ENCODE measurements around the gene RNF208.

DNA sequence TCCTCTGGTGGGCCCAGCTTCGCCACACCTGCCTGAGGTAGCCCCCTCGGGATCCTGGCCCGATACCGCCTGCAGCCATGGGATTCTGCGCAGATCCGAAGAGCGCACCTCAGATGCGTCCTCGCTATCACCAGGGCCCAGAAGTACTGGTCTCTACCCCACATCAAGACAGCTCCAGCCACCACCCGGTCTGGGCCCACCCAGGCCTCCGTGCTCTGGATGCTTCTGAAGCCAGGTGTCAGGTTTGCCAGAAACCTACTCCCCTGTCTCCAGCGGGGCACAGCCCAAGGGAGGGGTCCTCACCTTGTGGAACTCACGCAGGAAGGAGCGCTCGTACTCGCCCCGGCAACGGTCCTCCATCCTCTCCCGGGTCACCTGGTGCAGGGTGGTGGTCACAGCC lies 36.1 kb downstream of the RNF208 start:
- no peak for TF ChIP-seq POLR2A (IDR thresholded peaks at IDR 0.05)
- TF ChIP-seq, protein P1, sequence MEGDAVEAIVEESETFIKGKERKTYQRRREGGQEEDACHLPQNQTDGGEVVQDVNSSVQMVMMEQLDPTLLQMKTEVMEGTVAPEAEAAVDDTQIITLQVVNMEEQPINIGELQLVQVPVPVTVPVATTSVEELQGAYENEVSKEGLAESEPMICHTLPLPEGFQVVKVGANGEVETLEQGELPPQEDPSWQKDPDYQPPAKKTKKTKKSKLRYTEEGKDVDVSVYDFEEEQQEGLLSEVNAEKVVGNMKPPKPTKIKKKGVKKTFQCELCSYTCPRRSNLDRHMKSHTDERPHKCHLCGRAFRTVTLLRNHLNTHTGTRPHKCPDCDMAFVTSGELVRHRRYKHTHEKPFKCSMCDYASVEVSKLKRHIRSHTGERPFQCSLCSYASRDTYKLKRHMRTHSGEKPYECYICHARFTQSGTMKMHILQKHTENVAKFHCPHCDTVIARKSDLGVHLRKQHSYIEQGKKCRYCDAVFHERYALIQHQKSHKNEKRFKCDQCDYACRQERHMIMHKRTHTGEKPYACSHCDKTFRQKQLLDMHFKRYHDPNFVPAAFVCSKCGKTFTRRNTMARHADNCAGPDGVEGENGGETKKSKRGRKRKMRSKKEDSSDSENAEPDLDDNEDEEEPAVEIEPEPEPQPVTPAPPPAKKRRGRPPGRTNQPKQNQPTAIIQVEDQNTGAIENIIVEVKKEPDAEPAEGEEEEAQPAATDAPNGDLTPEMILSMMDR (IDR thresholded peaks at IDR 0.05): no peak
- no peak for TF ChIP-seq POLR2AphosphoS5 (IDR thresholded peaks at IDR 0.05)

Data from breast epithelium (tissue), 3 donors.